Measurements from ENCODE around the gene SORBS2. TPM values are rescaled to one million over a fixed set of nuclear protein-coding genes. Genes with fewer than 3 reads are reported as not detected.

The SORBS2 gene
- total RNA-seq, 1 donor from 2014 or later = not detected

DNA sequence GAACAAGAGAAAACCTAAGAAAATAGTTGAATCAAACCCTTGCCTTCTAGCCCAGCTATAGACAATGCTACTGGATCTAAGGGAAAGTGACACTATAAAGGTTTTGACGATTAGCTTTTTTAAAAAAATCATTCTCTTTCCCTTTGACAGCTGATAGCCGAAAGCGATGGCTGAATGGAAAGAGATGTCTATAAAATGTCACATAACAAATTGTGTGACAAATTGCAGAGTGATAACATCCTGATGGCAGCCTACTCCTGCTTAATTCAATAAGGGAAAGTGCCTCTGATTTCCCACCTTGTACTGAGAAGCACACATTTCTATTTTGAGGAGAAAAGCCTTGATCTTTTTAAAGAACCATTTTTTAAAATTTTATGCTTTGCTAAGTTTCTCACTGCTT lies 114.5 kb downstream of the SORBS2 start:
- ChIA-PET CTCF (no interaction called here), POLR2A (no interaction called here)
- TF ChIP-seq, protein P1, sequence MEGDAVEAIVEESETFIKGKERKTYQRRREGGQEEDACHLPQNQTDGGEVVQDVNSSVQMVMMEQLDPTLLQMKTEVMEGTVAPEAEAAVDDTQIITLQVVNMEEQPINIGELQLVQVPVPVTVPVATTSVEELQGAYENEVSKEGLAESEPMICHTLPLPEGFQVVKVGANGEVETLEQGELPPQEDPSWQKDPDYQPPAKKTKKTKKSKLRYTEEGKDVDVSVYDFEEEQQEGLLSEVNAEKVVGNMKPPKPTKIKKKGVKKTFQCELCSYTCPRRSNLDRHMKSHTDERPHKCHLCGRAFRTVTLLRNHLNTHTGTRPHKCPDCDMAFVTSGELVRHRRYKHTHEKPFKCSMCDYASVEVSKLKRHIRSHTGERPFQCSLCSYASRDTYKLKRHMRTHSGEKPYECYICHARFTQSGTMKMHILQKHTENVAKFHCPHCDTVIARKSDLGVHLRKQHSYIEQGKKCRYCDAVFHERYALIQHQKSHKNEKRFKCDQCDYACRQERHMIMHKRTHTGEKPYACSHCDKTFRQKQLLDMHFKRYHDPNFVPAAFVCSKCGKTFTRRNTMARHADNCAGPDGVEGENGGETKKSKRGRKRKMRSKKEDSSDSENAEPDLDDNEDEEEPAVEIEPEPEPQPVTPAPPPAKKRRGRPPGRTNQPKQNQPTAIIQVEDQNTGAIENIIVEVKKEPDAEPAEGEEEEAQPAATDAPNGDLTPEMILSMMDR (IDR thresholded peaks at IDR 0.05) = no peak
- Mint-ChIP-seq H3K4me3 (no peak overlapping the region), H3K4me1 (no peaks in the 10 kb centered on the region), H3K9me3 (no peaks in the 10 kb centered on the region), H3K27ac (no peak overlapping the region), H3K36me3 (ENCODE audit: low read depth) (no peaks in the 10 kb centered on the region), H3K27me3 (no peaks in the 10 kb centered on the region)
- ATAC-seq (ENCODE audit: low read depth) = no peak
- intact Hi-C loops (cut with micrococcal nuclease) = no loop called here
- no peak for DNase-seq

DNA sequence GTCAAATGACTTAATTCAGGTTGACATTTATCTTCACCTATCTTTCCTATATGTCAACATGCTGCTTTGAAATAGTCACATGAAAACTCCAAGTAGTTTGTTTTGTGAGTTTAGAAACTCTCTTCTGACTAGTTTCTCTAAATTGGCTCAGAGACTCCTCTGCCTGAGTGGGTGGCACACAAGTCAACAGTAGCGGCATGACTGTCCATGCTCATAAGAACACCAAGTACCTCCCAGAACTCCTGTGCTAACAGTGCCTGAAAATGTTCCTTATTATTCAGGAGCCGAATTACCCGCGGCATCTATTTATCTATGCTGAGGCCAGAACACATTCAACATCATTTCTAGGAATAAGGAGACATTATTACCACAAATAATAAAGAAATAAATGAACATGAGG lies 116.3 kb downstream of the SORBS2 start:
- no peaks in the 10 kb centered on the region for H3K36me3 Mint-ChIP-seq (ENCODE audit: low read depth)
- no peak for ATAC-seq (ENCODE audit: low read depth)
- H3K27me3 Mint-ChIP-seq = no peaks in the 10 kb centered on the region
- ChIA-PET POLR2A (no interaction called here), CTCF (no interaction called here)
- intact Hi-C loops (cut with micrococcal nuclease) = no loop called here
- no peak overlapping the region for H3K27ac Mint-ChIP-seq
- no peaks in the 10 kb centered on the region for H3K4me1 Mint-ChIP-seq
- DNase-seq = no peak
- H3K4me3 Mint-ChIP-seq = no peak overlapping the region
- TF ChIP-seq, protein P1 (IDR thresholded peaks at IDR 0.05) = no peak
- H3K9me3 Mint-ChIP-seq = no peaks in the 10 kb centered on the region

DNA sequence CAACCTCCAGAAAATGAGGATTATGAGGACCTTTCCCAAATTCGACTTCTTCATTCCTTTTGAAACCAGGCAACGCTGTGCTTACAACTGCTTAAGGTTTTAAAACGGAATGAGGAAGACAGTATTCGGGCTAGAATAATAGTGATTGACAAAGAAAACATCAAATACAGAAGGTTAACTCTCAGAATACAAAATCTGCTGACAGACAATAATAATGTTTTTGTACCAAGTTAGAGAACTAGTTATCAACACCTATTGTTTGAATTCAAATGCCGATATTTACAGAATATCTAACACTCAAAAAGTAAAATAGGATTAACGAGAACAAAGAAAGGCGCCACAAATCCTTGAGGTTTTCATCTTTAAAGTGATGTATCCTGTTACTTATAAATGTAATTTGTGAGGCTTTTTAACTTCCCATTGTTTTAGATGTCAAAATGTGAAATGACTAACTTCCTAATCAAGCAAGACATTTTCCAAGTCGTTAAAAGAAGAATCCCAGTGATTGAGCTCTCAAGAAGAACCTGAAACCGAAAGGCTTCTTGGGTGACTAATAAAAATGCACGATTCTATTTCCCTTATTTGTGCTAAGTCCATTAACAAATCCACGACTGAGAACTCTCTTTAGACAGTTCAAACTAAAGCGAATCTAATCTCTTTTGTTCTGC lies 118.3 kb downstream of the SORBS2 start:
- H3K9me3 Mint-ChIP-seq = no peaks in the 10 kb centered on the region
- H3K4me3 Mint-ChIP-seq = no peak overlapping the region
- no peaks in the 10 kb centered on the region for H3K4me1 Mint-ChIP-seq
- ChIA-PET POLR2A (no interaction called here), CTCF (no interaction called here)
- no peak overlapping the region for H3K27ac Mint-ChIP-seq
- H3K27me3 Mint-ChIP-seq = no peaks in the 10 kb centered on the region
- no peak for DNase-seq
- no peak for ATAC-seq (ENCODE audit: low read depth)
- intact Hi-C loops (cut with micrococcal nuclease) = no loop called here
- TF ChIP-seq, protein P1 (IDR thresholded peaks at IDR 0.05) = no peak
- no peaks in the 10 kb centered on the region for H3K36me3 Mint-ChIP-seq (ENCODE audit: low read depth)

DNA sequence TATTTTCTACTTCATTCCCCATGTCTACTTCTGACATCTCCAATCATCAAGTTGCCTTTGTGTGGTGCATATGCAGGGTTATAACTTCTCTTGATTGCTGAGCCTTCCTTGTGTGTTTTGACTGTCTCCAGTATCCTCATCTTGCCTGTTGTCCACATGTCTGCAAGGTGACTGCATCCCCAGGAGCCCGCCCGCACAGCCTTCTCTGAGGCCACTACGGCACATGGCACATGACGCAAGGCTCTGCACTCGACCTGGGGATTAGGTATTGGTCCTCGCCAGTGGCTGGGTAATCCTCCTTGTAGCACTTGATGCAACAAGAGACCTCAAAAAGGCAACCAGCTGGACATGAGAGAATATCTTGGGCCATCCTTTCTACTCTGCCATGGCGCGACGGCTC lies 122.6 kb downstream of the SORBS2 start:
- TF ChIP-seq, protein P1 (IDR thresholded peaks at IDR 0.05) = no peak
- Mint-ChIP-seq H3K27me3 (peaks cover 6% of the 10 kb centered on the region), H3K4me1 (no peaks in the 10 kb centered on the region), H3K4me3 (no peak overlapping the region), H3K36me3 (ENCODE audit: low read depth) (no peaks in the 10 kb centered on the region), H3K27ac (no peak overlapping the region), H3K9me3 (no peaks in the 10 kb centered on the region)
- ATAC-seq (ENCODE audit: low read depth) (no peak), DNase-seq (no peak)
- intact Hi-C loops (cut with micrococcal nuclease) = no loop called here
- POLR2A ChIA-PET = no interaction called here
- CTCF ChIA-PET = interaction anchor here (0.6 kb wide), 1 partner anchor 19 kb away, joined by 3 read pairs; no protein-coding TSS in a partner anchor

DNA sequence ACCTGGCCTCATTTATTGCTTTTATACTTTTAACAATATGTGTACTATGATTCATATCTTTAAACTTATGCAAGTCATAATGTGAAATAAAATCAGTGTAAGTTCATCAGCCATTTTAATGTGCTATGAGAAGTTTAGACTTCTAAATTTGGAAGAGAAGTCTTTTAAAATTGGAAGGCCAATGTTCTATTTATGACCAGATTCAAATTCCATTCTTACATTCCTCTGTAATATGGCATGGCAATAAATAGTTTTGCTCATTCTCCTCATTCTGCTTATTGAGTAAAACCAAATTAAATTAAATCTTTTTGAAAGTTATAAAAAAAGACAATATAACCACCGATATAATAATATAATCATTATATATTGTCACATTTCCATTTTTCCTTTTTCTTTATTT lies 126.2 kb downstream of the SORBS2 start:
- Mint-ChIP-seq H3K4me3 (no peak overlapping the region), H3K9me3 (no peaks in the 10 kb centered on the region), H3K27ac (no peak overlapping the region), H3K4me1 (no peaks in the 10 kb centered on the region), H3K27me3 (peaks cover 9% of the 10 kb centered on the region), H3K36me3 (ENCODE audit: low read depth) (no peaks in the 10 kb centered on the region)
- TF ChIP-seq, protein P1 (IDR thresholded peaks at IDR 0.05) = no peak
- intact Hi-C loops (cut with micrococcal nuclease) = no loop called here
- DNase-seq = no peak
- POLR2A ChIA-PET = no interaction called here
- no peak for ATAC-seq (ENCODE audit: low read depth)
- CTCF ChIA-PET = no interaction called here

Measured in activated B cell treated with CpG ODN at 0.5 μM for 24 hours (primary cell).